NK-92 treated with Interleukin-12 subunit alpha and Interleukin-12 subunit beta, amount 100 ng/mL, for 24 hours (cell line): Measurements from ENCODE around the gene EXOG.
"Not testable (repeated sequence)": the region's sequence is repeated elsewhere in the genome, so short reads cannot be mapped to it uniquely, and the experiment has no call there.

Source experiments
- DNase-seq: peaks from one replicate; lab custom pipeline; 2025; lab: John Stamatoyannopoulos, UW

EXOG gene

DNA sequence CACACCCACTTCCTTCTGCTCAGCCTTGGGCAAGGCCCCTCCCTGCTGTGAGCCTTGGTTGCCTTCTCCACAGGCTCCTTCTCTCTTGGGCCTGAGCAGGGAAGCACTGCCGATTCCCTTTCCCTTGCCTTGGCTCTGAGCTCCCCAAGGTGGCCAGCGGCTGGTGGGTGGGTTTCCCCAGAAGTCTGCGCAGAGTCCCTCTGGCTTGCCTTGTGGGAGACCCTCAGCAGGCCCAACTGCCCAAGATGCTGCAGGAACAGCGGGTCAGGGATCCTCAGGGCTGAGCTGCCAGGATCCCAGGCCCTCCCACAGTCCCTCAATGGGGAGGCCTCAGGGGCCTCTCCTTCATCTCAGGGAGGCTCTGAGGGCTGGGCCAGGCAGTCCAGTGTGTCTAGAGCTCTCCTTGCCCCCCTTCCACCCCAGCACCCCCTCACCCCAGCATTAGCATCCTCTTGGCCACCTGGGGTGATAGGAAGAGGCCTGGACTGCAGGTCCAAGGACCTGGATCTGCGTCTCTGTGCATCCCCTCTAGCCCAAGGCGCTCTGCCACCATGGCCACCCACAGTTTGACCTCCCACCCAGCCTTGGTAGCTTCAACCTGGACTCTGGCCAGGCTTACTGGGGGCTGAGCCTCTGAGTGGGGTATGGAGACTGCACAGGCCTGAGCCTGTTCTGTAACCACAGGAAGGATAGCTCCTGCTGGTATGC is 68.6 kb downstream of the EXOG start:
- no peak for DNase-seq

DNA sequence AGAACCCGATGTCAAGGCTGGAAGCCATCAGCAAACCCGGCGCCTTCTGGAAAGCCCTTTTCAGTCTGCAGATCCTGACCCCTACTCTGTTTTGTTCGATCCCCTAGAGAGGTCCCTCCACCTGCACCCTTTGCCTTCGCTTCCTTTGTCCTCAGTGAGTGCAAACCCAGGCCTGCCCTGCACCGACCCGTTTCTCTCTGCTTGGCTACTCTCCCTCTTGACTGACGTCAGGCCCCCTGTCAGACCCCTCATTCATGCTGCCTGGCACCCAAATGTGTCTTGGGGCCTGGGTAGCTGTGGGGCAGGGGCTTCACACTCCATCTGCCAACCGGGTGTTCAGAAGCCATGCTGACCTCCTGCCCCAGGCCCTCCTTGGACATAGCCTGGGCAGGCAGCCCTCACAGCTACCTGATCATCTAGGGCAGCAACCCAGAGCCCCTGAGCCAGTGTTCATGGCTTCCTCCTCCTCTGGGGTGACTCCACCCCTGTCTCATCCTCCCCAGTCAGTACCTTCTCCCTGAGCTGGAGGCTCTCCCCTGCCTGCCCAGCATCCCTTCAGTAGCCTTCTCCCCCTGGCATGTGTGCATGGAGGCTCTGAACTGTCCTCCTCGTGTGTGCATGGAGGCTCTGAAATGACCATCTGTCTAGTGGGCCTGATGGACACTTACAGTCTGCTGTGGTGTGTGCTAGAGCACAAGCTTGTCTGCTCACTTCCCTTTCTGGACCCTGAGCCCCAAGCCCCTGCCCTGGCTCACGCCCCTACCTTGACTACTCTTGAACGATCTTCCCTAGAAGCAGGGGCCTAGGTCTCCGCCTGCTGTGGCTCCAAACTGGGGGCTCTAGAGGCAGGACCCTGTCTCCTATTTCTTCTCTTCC is 69.4 kb downstream of the EXOG start:
- no peak for DNase-seq

- no peak for DNase-seq
Observed at GRCh38 chr3:38566215-38566528, 70.0 kb downstream of the EXOG start.

DNA sequence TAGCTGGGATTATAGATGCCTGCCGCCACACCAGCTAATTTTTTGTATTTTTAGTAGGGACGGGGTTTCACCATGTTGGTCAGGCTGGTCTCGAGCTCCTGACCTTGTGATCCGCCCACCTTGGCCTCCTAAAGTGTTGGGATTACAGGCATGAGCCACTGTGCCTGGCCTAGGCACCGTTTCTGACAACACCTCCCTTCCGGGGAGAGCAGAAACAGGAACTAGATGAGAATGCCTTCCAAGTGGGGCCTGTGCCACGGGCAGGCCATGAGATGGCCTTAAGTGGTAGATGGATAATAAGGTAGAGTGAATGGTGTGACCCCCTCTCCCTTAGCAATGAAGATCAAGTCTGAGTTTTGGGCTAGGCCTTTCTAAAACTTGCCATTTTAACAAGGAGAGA is 70.7 kb downstream of the EXOG start:
- not testable (repeated sequence) for DNase-seq

DNA sequence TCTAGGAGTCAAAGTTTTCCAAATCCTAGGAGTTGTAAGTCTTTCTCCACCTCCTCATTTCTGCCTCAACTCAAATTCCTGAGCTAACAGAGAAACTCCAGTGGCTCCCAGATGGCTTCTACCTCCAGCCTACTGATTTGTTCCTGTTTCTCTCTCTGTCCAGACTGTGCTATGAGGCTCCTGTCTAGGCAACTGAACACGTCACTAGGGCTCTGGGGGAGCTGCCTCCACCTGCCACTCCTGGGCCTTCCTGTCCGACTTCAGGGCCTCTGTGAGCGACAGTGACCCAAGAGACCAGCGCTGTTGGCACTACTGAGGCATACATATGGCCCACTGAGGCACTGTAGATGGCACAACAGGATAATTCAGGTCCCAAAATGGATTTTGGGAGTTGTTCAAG is 71.4 kb downstream of the EXOG start:
- no peak for DNase-seq

GRCh38 chr3:38573111-38573510 is 77.0 kb downstream of the EXOG start:
- DNase-seq = no peak

GRCh38 chr3:38573556-38573955 is 77.4 kb downstream of the EXOG start:
- DNase-seq = no peak

DNA sequence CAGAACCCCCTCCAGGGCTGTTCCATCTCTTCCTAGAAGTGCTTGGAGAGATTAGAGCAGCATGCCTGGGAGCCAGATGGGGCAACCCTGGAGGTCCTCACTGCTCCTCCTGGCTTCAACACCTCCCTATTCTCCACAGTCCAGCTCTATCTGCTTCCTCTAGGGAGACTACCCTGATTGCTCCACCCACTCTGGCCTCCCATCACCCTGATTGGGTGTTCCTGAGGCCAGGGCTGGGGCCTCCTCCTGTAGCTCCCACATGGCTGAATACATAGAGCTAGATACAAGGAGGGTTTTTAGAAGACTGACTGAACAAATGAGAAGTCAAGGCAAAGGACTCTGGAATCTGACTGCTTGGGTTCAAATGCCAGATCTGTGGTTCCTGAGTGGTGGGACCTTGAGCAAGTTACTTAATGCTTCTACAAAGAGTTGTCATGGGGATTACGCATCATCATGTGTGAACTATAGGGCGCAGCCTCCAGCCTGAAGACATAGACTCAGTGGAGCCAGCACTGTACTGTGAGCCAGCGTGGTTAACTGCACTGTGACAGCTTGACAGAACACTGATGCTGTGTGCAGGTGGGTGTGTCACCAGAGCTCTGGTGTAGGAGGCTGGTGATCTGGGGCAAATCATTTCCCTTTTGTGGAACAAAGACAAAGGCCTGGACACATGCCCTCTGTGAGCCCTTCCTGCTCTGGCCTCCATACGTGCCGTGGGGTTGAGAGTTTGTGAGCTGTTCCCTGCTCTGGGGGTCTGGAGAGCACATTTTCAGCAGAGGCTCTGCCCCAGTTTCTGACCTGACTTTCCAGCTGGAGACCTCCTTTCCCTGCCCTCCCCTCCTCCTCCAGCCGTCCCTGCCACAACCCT is 78.5 kb downstream of the EXOG start:
- DNase-seq = no peak

DNA sequence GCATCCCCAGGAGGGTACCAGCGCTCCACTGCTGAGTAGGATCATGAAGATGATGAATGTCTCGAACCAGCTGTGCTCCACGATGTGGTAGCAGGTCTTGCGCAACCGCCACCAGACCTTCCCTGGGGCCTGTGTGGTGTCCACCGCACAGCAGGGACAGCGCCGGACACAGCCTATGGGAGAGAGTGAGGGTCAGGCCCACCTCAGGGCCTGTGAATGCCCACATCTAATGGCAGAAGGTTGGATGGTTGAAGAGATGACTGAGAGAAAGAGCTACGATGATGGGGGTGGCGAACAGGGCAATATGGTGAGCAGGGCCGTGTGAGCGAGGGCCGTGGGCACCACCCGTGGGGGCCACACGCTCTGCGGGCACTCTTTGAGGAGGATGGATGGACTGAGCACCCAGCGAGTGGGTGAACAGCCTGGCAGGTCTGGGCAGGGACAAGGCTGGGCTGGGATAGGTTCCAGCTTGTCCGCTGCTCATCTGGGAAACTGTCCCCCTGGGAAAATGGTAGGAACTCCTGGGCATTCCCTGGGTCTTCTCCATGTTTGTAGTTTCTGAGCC is 79.2 kb downstream of the EXOG start:
- DNase-seq = no peak
